Aortic smooth muscle cell (primary cell): ENCODE measurements around the gene CT45A6. TPM values are rescaled to one million over a fixed set of nuclear protein-coding genes. Genes with fewer than 3 reads are reported as not detected.

Experiments
- total RNA-seq: library from RNA; depleted of rRNA; stranded (reverse); fragments of >200 nt; gene quantifications from 2 replicates; pipeline ENCODE4 v1.2.3, GENCODE V29; 2014

CT45A6 gene, protein sequence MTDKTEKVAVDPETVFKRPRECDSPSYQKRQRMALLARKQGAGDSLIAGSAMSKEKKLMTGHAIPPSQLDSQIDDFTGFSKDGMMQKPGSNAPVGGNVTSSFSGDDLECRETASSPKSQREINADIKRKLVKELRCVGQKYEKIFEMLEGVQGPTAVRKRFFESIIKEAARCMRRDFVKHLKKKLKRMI
- total RNA-seq: not detected in 2 replicates

DNA sequence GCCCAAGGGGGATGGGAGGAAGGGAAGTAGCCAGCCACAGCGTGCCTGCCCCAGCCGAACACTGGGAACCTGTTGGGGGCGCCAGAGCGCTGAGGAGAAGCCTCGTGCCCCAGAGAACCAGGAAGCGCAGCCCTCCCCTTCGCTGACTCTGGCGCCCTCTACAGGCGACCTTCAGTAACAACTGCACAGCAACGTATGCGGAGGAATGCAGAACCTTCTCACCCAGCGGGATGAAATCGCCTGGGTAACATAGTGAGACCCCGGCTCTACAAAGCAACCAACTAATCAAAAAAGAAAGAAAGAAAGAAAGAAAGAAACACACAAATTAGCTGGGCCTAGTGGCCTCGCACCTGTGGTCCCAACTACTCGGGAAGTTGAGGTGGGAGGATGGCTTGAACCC, at the start of gene CT45A6:
Gene CT45A6, minus strand, starts transcription at position 101 of the 400 bp plus-strand sequence. CDS start 3,794 bp downstream, outside the sequence.

GRCh38 chrX:135837180-135837579, 34.6 kb upstream of the CT45A6 start, which contains the start of gene CT45A7:
CT45A7 (minus strand) TSS chrX:135837280; CDS start chrX:135833533, 3,747 bp downstream.

DNA sequence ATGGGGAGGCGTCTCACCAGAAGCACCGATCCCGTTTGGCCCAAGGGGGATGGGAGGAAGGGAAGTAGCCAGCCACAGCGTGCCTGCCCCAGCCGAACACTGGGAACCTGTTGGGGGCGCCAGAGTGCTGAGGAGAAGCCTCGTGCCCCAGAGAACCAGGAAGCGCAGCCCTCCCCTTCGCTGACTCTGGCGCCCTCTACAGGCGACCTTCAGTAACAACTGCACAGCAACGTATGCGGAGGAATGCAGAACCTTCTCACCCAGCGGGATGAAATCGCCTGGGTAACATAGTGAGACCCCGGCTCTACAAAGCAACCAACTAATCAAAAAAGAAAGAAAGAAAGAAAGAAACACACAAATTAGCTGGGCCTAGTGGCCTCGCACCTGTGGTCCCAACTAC, 17.3 kb upstream of the CT45A6 start, which contains the start of gene CT45A2:
Gene CT45A2, minus strand, starts transcription at position 101 of the 400 bp plus-strand sequence. CDS start 3,747 bp downstream, outside the sequence.

GRCh38 chrX:135785403-135785802, 17.2 kb downstream of the CT45A6 start, which contains the start of gene CT45A5:
CT45A5 (minus strand) TSS chrX:135785503; CDS start chrX:135781729, 3,774 bp downstream.

GRCh38 chrX:135768091-135768490, 34.5 kb downstream of the CT45A6 start, which contains the start of gene CT45A3:
CT45A3 (minus strand) TSS chrX:135768191; CDS start chrX:135764444, 3,747 bp downstream.

Other genes with a start within 250 kb of the CT45A6 start
- not detected in 2 replicates for gene CT45A1, start 89.1 kb downstream of the CT45A6 start, total RNA-seq
- gene CT45A3, start 34.6 kb downstream of the CT45A6 start, total RNA-seq: not detected in 2 replicates
- not detected in 2 replicates for gene CT45A5, start 17.3 kb downstream of the CT45A6 start, total RNA-seq
- not detected in 2 replicates for gene CT45A2, start 17.2 kb upstream of the CT45A6 start, total RNA-seq
- not detected in 2 replicates for gene CT45A7, start 34.5 kb upstream of the CT45A6 start, total RNA-seq
- not detected in 2 replicates for gene CT45A8, start 51.8 kb upstream of the CT45A6 start, total RNA-seq
- gene CT45A9, start 69.0 kb upstream of the CT45A6 start, total RNA-seq: not detected in 2 replicates
- not detected in 2 replicates for gene CT45A10, start 90.7 kb upstream of the CT45A6 start, total RNA-seq
- not detected in 2 replicates for gene SAGE1, start 90.9 kb upstream of the CT45A6 start, total RNA-seq
- gene MMGT1, start 171.2 kb upstream of the CT45A6 start, total RNA-seq: 8.1 and 11.3 TPM in 2 replicates
- 22.4 and 24.3 TPM in 2 replicates for gene SLC9A6, start 182.6 kb upstream of the CT45A6 start, total RNA-seq